Central memory CD8-positive, alpha-beta T cell (primary cell): Measurements from ENCODE around the gene MADCAM1.
"Not testable (repeated sequence)": the region's sequence is repeated elsewhere in the genome, so short reads cannot be mapped to it uniquely, and the experiment has no call there.

Experiments
- ATAC-seq: fragments of 150-1000 bp; cut with Tn5 transposase; replicated peaks from 2 replicates; pipeline ENCODE4 v1.10.0; 2022; ENCODE audit warnings: mild to moderate bottlenecking, moderate FRiP score, moderate number of reproducible peaks; ENCODE audit not compliant: poor library complexity, severe bottlenecking; ENCODE audit errors: extremely low read depth
- DNase-seq, 2 donors: peaks; one replicate each; pipeline ENCODE4 v3.0.0; 2021; ENCODE audit warnings: low spot score in 2 of 2
- H3K27ac Mint-ChIP-seq: one replicate; pipeline ENCODE4 v1.8.0; 2022; ENCODE audit warnings: low read depth, mild to moderate bottlenecking, moderate library complexity, mixed read lengths
- H3K27me3 Mint-ChIP-seq: one replicate; pipeline ENCODE4 v1.8.0; 2022; ENCODE audit warnings: mixed read lengths
- H3K36me3 Mint-ChIP-seq: one replicate; pipeline ENCODE4 v1.8.0; 2022; ENCODE audit warnings: mild to moderate bottlenecking, moderate library complexity, mixed read lengths; ENCODE audit not compliant: insufficient read depth
- H3K4me1 Mint-ChIP-seq: one replicate; pipeline ENCODE4 v1.8.0; 2022; ENCODE audit warnings: mixed read lengths
- H3K4me3 Mint-ChIP-seq: one replicate; pipeline ENCODE4 v1.8.0; 2022; ENCODE audit warnings: mild to moderate bottlenecking, moderate library complexity, mixed read lengths
- H3K9me3 Mint-ChIP-seq: one replicate; pipeline ENCODE4 v1.8.0; 2022; ENCODE audit warnings: mixed read lengths

Gene MADCAM1

DNA sequence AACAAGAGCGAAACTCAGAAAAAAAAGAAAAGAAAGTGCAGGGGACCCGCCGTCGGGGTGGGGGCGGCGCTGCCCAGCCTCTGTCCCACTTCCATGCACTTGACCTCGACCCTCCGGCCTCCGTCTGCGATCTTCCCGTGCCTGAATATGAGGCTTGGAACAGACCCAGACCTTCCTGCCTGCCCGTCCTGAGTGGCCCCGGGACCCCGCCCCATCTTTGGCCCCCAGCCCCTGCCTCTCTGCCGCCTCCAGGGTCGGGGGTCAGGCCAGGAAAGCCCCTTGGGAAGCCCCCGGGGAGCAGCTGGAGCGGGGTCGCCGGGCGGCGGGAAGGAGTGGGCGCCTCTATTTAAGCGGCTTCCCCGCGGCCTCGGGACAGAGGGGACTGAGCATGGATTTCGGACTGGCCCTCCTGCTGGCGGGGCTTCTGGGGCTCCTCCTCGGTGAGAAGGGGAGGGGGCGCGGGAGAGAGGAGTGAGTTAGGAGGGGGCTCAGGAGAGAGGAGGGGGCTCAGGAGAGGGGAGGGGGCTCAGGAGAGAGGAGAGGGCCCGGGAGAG lies at the start of gene MADCAM1:
TSS of gene MADCAM1 (plus strand) at position 375 of the 554 bp plus-strand sequence. CDS start at position 389, 14 bp downstream.
- ATAC-seq (no peak), DNase-seq (no peak)
- Mint-ChIP-seq H3K36me3 (peaks cover 2% of the 10 kb centered on the region), H3K4me3 (no peak within 1 kb of the TSS), H3K9me3 (no peaks in the 10 kb centered on the region), H3K4me1 (peaks cover 18% of the 10 kb centered on the region), H3K27me3 (peaks cover 19% of the 10 kb centered on the region), H3K27ac (no peak within 1 kb of the TSS)

DNA sequence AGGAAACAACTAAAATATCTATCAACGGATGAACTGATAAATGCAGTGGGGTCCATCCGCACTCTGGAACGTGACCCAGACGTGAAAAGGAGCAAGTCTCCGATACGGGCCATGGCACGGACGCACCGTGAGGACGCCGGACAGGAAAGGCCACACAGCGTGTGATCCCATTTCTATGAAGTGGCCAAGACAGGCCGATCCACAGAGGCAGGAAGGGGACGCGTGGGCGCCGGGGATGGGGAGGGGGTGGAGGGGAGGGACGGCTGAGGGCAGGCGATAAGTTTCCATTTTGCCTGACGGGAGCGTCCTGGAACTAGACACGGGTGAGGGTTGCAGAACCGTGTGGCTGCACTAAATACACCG lies 49.2 kb upstream of the MADCAM1 start:
- H3K36me3 Mint-ChIP-seq = peaks cover 2% of the 10 kb centered on the region

DNA sequence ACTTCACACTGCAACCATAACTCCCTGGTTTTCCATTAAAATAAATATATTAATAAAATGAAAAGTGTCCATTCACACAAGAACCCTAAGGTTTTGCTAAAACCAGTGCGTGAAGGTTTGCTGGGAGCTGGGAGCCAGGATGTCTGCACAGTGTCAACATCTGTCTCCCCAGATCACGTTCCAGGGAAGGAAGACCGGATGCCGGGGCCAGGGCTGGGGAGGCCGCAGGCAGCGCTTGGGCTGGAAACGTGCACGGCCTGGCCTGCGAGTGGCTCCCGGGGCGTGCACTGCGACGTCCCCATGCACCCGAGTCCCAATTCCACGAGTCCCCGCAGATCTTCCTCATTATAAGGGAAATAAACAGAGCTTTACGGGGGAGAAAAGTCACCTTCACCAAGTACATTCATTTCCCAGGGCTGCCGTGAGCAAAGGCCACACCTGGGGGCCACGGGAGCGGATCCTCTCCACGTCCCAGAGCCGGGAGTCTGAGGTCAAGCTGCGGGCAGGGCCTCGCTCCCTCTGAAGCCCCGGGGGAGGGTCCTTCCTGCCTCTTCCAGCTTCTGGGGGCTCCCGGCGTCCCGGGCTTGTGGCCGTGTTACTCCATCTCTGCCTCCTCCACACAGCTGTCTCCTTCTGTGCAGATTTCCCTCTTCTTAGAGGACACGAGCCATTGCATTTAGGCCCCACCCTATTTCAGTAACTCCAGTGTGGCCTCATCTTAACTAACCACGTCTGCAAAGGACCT lies 48.3 kb upstream of the MADCAM1 start:
- Mint-ChIP-seq H3K27ac (no peak overlapping the region), H3K4me1 (no peaks in the 10 kb centered on the region), H3K4me3 (no peak overlapping the region), H3K27me3 (no peaks in the 10 kb centered on the region), H3K9me3 (no peaks in the 10 kb centered on the region), H3K36me3 (peaks cover 2% of the 10 kb centered on the region)
- no peak for ATAC-seq
- no peak for DNase-seq

More for the DNA sequence above, 49.2 kb upstream of the MADCAM1 start:
- ATAC-seq (no peak), DNase-seq (no peak)
- Mint-ChIP-seq H3K4me3 (no peak overlapping the region), H3K4me1 (no peaks in the 10 kb centered on the region), H3K27me3 (peaks cover 3% of the 10 kb centered on the region), H3K27ac (no peak overlapping the region), H3K9me3 (peaks cover 3% of the 10 kb centered on the region)

DNA sequence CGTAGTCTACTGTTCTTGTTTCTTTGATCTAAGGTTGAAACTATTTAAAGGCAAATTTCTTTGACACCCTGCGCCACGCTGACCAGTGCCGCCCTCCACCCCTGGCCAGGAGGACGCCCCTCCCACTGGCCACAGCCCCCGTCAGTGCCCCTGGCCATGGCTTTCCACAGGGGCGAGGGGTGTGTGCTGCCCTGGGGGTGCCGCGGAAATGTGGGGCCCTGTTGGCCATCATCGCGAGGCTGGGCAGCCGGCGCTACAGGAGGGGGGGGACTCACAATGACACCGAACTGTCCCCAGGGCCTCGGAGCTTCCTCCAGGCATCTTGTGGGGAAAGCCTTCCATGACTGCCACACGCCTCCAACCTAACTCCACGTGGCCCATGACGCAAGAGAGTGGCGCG lies 46.4 kb upstream of the MADCAM1 start:
- peaks cover 2% of the 10 kb centered on the region for H3K36me3 Mint-ChIP-seq
- no peaks in the 10 kb centered on the region for H3K4me1 Mint-ChIP-seq
- H3K9me3 Mint-ChIP-seq = no peaks in the 10 kb centered on the region
- no peak overlapping the region for H3K27ac Mint-ChIP-seq
- ATAC-seq (no peak), DNase-seq (no peak)
- no peaks in the 10 kb centered on the region for H3K27me3 Mint-ChIP-seq
- H3K4me3 Mint-ChIP-seq = no peak overlapping the region

DNA sequence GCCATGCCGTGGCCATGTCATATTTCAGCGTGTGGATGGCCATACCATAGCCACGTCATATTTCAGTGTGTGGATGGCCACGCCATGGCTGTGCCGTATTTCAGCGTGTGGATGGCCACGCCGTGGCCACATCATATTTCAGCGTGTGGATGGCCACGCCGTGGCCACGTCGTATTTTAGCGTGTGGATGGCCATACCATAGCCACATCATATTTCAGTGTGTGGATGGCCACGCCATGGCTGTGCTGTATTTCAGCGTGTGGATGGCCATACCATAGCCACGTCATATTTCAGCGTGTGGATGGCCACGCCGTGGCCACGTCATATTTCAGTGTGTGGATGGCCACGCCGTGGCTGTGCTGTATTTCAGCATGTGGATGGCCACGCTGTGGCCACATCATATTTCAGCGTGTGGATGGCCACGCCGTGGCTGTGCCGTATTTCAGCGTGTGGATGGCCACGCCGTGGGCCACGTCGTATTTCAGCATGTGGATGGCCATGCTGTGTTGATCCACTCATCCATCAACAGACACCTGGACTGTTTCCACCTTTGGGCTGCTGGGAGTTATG lies 45.3 kb upstream of the MADCAM1 start:
- not testable (repeated sequence) for H3K36me3 Mint-ChIP-seq, ATAC-seq, H3K4me1 Mint-ChIP-seq, H3K27ac Mint-ChIP-seq, DNase-seq, H3K9me3 Mint-ChIP-seq, H3K4me3 Mint-ChIP-seq, H3K27me3 Mint-ChIP-seq

DNA sequence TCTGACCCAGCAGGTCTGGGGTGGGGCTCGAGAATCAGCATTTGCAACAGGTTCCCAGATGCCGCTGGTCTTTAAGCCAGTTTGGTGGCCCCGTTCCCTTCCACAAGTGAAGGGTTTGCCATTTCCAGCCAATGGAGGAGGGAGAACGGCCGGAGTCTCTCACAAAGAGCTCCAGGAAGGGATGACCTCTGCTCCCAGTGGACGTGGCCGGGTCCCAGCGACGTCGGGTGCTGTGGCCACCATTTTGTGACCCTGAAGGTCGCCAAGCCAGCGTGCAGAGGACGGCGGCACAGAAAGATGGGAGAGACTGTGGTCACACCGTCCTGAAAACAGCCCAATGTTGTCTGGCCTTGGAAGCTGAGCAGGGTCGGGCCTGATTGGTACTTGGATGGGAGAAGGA lies 43.5 kb upstream of the MADCAM1 start:
- Mint-ChIP-seq H3K9me3 (no peaks in the 10 kb centered on the region), H3K4me1 (no peaks in the 10 kb centered on the region), H3K27ac (no peak overlapping the region), H3K4me3 (no peak overlapping the region), H3K27me3 (peaks cover 16% of the 10 kb centered on the region), H3K36me3 (peaks cover 2% of the 10 kb centered on the region)
- ATAC-seq (no peak), DNase-seq (no peak)

DNA sequence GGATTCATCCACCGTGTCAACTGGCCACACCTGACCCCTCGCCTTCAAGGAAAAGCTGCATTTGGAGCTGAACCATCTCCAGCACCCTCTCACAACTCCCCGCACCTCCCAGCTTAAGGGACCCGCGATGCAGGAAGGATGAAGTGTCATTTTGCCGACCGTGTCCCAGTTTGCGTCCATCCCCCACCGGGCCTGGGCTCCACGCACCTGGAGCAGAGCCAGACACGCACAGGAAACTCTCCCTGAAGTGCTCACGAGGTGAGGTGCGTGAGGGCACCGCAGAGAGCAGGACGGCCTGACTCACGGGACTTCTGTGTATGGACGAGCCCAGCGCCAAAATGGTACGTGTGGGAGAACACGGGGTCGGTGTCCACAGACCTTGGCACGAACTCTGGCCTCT lies 42.7 kb upstream of the MADCAM1 start:
- Mint-ChIP-seq H3K4me1 (no peaks in the 10 kb centered on the region), H3K9me3 (no peaks in the 10 kb centered on the region), H3K27ac (no peak overlapping the region), H3K36me3 (peaks cover 2% of the 10 kb centered on the region), H3K4me3 (no peak overlapping the region), H3K27me3 (peaks cover 17% of the 10 kb centered on the region)
- no peak for ATAC-seq
- DNase-seq = no peak

DNA sequence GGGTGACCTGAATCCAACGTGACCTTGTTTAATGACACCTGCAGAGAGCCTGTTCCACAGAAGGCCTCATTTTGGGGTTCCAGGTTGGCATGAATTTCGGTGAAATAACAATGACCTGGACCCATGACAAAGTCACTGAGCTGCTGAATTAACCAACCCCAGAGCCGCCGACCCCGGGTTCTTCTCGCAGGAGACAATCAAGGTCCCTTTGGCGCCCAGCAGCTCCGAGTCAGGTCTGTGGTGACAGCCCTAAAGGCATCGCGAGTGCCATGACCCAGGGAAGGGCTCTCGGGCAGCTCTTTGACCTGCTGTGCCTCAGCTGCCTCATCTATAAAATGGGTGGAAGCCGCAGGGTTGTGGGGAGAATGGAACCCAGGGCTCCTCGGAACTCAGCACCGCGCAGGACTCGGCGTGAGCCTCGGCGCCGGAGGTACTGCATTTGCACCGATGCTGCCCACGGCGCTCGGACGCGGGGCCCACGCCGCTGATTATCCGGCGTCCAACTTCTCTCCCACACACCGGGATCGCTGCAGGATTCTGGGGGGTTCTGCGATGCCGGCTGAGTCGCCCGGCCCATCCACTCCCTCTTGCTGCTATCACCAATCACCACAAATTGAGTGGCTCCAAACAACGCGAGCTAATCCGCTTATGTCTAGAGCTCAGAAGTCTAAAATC lies 41.1 kb upstream of the MADCAM1 start:
- ATAC-seq = no peak
- H3K27me3 Mint-ChIP-seq = peaks cover 17% of the 10 kb centered on the region
- no peak overlapping the region for H3K27ac Mint-ChIP-seq

DNA sequence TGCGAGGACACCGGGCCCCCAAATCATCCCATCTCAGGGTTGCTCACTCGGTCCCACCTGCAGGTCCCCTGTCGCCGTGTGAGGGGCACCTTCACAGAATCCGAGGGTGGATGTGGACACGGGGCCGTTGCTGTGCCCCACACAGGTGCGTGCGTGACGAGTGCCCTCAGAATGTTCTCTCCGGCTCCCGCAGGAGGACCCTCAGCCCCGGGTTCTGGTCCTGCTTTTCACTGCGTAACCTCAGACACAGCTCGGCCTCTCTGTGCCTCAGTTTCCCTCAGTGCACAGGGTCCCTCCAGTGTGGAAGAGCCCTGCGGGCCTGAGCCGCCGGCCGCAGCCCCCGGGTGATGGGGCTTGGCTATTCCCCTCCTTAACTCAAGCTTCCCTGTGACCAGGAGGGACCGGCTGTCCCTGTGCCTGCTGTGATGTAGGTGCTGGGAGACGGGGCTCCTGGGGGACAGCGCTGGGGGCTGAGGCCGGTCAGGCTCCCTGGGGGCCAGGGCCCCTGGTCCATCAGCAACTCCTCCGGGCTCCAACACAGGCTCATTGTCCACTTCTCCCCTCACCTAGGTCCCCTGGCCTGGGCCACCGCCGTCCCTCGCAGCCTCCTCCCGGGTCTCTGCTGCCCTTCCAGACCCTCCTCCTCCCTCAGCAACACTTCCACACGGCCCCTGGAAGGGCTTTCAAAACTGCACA lies 40.3 kb upstream of the MADCAM1 start:
- H3K9me3 Mint-ChIP-seq = no peaks in the 10 kb centered on the region
- H3K4me3 Mint-ChIP-seq = no peak overlapping the region
- H3K27ac Mint-ChIP-seq = no peak overlapping the region
- DNase-seq (no peak), ATAC-seq (no peak)
- peaks cover 3% of the 10 kb centered on the region for H3K36me3 Mint-ChIP-seq
- H3K4me1 Mint-ChIP-seq = no peaks in the 10 kb centered on the region
- peaks cover 17% of the 10 kb centered on the region for H3K27me3 Mint-ChIP-seq

More for the DNA sequence above, 41.1 kb upstream of the MADCAM1 start:
- Mint-ChIP-seq H3K4me1 (no peaks in the 10 kb centered on the region), H3K9me3 (no peaks in the 10 kb centered on the region), H3K4me3 (no peak overlapping the region), H3K36me3 (peaks cover 5% of the 10 kb centered on the region)
- no peak for DNase-seq

DNA sequence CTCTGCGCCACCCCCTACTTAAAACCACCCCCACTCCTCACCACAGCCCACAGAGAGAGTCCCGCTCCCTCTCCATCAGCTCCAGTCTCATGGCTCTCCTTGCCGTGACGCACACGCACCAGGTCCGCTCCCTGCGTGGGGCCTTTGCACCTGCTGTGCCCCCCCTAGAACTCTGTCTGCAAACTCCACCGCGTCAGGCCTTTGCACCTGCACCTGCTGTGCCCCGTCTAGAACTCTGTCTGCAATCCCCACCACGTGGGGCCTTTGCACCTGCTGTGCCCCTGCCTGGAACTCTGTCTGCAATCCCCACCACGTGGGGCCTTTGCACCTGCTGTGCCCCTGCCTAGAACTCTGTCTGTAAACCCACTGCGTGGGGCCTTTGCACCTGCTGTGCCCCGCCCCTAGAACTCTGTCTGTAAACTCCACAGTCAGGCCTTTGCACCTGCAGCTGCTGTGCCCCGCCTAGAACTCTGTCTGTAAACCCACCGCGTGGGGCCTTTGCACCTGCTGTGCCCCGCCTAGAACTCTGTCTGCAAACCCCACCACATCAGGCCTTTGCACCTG lies 39.7 kb upstream of the MADCAM1 start:
- no peak for ATAC-seq
- Mint-ChIP-seq H3K36me3 (peaks cover 4% of the 10 kb centered on the region), H3K4me1 (no peaks in the 10 kb centered on the region), H3K9me3 (no peaks in the 10 kb centered on the region), H3K4me3 (no peak overlapping the region), H3K27ac (no peak overlapping the region), H3K27me3 (peaks cover 17% of the 10 kb centered on the region)
- no peak for DNase-seq

DNA sequence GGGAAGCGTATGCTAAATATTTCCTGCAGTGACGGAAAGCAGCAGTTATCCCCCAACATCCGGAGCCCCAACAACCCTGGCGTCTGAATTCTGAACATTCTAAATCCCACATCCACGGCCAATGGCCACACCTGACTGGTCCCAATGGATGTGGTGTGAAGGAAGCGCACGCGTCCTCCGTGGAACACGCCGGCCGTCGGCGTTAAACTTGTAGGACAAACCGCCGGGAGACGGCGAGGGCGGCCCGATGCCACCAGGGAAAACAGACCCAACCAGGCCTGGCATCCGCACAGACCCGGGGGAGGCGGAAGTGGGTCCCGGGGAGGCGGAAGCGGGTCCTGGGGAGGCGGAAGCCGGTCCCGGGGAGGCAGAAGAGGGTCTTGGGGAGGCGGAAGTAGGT lies 38.6 kb upstream of the MADCAM1 start:
- DNase-seq (no peak), ATAC-seq (no peak)
- Mint-ChIP-seq H3K4me1 (no peaks in the 10 kb centered on the region), H3K4me3 (no peak overlapping the region), H3K27ac (no peak overlapping the region), H3K27me3 (peaks cover 20% of the 10 kb centered on the region), H3K9me3 (no peaks in the 10 kb centered on the region), H3K36me3 (peaks cover 5% of the 10 kb centered on the region)
